GM18868 (cell line): ENCODE results near the gene CRMP1.
A peak's percentile ranks its signal among the peaks of the same experiment; 100 is the strongest.
"Not testable (repeated sequence)": the region's sequence is repeated elsewhere in the genome, so short reads cannot be mapped to it uniquely, and the experiment has no call there.

Source experiments
- ATAC-seq: cut with Tn5 transposase; IDR thresholded peaks from one replicate; pipeline ENCODE4 v1.9.1; 2021; ENCODE audit warnings: mild to moderate bottlenecking, moderate library complexity; ENCODE audit not compliant: unreplicated experiment

Gene CRMP1

GRCh38 chr4:5825321-5826041, 67.4 kb downstream of the CRMP1 start:
- ATAC-seq = no peak

- ATAC-seq = no peak
These were observed 68.3 kb downstream of the CRMP1 start for GRCh38 chr4:5824635-5825034.

- ATAC-seq = no peak
These were observed 68.7 kb downstream of the CRMP1 start for GRCh38 chr4:5824227-5824626.

- peak; percentile 54 for ATAC-seq
These were observed 69.2 kb downstream of the CRMP1 start for GRCh38 chr4:5823542-5824211.

- peak; percentile 46 for ATAC-seq
These were observed 70.3 kb downstream of the CRMP1 start for GRCh38 chr4:5822619-5823018.

GRCh38 chr4:5821665-5822358, 71.1 kb downstream of the CRMP1 start:
- ATAC-seq = no peak

- ATAC-seq = no peak
These were observed 76.0 kb downstream of the CRMP1 start for GRCh38 chr4:5816851-5817375.

- no peak for ATAC-seq
These were observed 76.8 kb downstream of the CRMP1 start for GRCh38 chr4:5816101-5816500.

- no peak for ATAC-seq
These were observed 77.2 kb downstream of the CRMP1 start for GRCh38 chr4:5815641-5816040.

GRCh38 chr4:5814421-5814820, 78.5 kb downstream of the CRMP1 start:
- no peak for ATAC-seq

- ATAC-seq = no peak
These were observed 79.0 kb downstream of the CRMP1 start for GRCh38 chr4:5813882-5814255.

GRCh38 chr4:5812506-5813229, 80.2 kb downstream of the CRMP1 start:
- ATAC-seq = peak; percentile 51

GRCh38 chr4:5812057-5812456, 80.8 kb downstream of the CRMP1 start:
- not testable (repeated sequence) for ATAC-seq

- no peak for ATAC-seq
These were observed 82.0 kb downstream of the CRMP1 start for GRCh38 chr4:5810770-5811430.

GRCh38 chr4:5810151-5810550, 82.7 kb downstream of the CRMP1 start:
- ATAC-seq = no peak

- no peak for ATAC-seq
These were observed 83.6 kb downstream of the CRMP1 start for GRCh38 chr4:5809216-5809776.

GRCh38 chr4:5808081-5808741, 84.7 kb downstream of the CRMP1 start:
- ATAC-seq = no peak

GRCh38 chr4:5805270-5805669, 87.6 kb downstream of the CRMP1 start:
- ATAC-seq = no peak

- no peak for ATAC-seq
These were observed 88.2 kb downstream of the CRMP1 start for GRCh38 chr4:5804656-5805055.

GRCh38 chr4:5802565-5802964, 90.3 kb downstream of the CRMP1 start:
- ATAC-seq = no peak
